KOPT-K1 (cell line): ENCODE results near the gene BLOC1S3.
"Not testable (repeated sequence)": the region's sequence is repeated elsewhere in the genome, so short reads cannot be mapped to it uniquely, and the experiment has no call there.

Experiments used
- H3K27ac ChIP-seq: fragments of 200-600 bp; sonication (generic); 2 replicates; pipeline ENCODE4 v1.5.1; 2016; ENCODE audit warnings: antibody characterized with exemption, mild to moderate bottlenecking, low read depth, low read length; ENCODE audit not compliant: poor library complexity, severe bottlenecking
- H3K36me3 ChIP-seq: fragments of 200-600 bp; sonication (generic); 2 replicates; pipeline ENCODE4 v1.5.1; 2017; ENCODE audit warnings: antibody characterized with exemption, mild to moderate bottlenecking, low read length, moderate library complexity; ENCODE audit not compliant: insufficient read depth
- H3K9me3 ChIP-seq: fragments of 200-600 bp; sonication (generic); 2 replicates; pipeline ENCODE4 v1.5.1; 2017; ENCODE audit warnings: antibody characterized with exemption, low read length, mild to moderate bottlenecking; ENCODE audit not compliant: insufficient read depth, poor library complexity, severe bottlenecking

The BLOC1S3 gene

DNA sequence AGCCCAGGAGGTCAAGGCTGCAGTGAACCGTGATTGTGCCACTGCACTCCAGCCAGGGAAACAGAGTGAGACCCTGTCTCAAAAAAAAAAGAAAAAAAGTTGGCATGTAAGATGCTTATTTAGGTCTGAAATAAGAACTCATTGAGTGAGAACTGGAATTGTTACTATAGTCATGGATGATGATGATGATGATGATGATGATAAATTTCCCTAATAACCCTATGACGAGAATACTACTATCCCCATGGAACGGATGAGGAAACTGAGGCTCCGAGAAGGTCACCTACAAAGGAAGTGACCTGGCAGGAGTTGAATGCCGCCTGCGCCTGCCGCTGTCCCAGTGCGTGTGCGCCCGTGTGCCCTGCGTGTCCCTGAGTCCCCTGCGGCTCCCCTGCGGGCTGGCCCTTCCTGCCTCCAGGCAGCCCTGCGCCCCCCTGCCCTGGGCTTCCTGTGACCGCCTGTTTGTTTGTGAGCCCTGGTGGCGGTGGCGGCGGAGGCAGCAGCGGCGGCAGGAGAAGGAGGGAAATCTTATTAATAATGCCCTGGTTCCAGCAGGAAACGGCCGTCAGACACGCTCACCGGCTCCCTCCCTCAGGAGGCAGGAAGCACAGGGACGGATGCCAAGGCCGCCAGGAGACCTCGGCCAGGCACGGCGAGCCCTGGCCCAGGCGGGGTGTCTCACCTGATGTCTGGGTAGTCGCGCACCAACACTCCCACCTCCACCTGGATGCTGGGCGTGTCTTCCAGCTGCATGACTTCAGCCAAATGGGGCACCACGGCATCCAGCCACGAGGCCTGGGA, 37.0 kb downstream of the BLOC1S3 start:
- no peaks in the 10 kb centered on the region for H3K36me3 ChIP-seq
- no peak overlapping the region for H3K27ac ChIP-seq
- H3K9me3 ChIP-seq: no peaks in the 10 kb centered on the region

DNA sequence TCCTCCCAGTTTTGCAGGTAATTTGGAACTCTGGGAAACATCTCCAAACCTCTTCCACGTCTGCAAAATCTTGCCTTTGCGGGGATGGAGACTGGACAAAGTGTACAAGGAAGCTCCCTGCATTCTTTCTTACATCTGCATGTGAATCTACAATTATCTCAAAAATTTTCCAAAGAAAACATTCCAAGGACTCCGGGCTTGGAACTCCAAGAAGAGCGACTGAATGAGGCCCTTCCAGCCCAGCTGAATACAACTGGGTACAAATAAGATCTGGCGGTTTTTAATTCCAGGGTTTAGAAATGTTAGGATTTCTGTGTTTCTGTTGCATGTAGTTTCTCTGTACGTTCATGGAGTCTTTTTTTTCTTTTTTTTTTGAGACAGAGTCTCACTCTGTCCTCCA, 38.1 kb downstream of the BLOC1S3 start:
- Histone ChIP-seq H3K27ac (no peak overlapping the region), H3K36me3 (no peaks in the 10 kb centered on the region), H3K9me3 (no peaks in the 10 kb centered on the region)

DNA sequence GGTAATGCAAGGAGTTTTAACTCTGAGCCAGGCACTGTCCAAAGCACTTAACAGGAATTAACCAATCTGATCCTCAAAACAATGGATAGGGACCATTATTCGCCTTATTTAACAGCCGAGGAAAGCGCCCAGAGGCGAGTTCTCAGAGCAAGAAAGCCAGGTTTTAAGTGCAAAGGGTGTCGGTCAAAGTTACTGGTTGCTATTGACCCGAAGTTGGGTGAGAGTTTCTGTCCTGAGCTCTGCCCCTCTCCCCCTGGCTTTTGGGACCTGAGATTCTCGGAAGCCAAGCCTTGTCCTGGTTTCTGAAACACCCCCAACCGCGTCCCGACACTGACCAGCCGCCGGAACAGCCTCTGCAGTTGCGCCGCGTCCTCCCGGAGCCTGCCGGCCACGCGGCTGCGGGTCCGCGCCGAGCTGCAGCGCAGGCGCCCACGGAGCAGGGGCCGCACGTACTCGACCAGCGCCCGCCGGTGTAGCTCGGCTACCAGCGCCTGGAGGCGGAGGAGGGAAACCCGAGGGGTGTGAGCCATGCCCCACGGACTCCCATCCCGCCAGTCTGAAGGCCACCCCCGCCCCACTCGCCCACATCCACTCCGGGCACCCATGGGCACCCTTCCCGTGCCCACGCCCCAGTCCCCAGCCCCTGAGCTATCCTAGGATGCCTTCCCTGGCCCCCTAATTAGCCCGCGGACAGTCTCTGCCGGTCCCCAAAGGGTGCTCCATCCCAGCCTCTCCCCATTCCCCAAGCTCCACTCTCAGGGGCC, 38.8 kb downstream of the BLOC1S3 start:
- Histone ChIP-seq H3K36me3 (no peaks in the 10 kb centered on the region), H3K27ac (no peak overlapping the region), H3K9me3 (no peaks in the 10 kb centered on the region)

DNA sequence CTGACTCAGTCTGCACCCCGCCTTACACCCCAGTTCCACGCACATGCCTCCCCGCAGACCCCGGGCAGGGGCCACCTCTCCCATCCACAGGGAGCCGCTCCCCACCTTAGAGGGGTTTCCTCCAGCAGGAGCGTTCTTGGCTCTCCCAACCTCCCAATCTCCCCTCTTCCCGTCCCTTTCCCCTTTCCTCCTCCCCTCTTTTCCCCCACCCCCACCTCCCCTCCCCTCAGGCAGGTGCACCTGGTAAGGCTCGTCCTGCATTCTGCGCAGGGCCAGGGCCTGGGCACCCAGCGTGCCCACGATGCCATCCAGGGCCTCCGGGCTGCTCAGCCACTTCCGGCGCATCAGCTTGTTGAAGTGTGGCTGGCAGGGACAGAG, 39.4 kb downstream of the BLOC1S3 start:
- H3K36me3 ChIP-seq: no peaks in the 10 kb centered on the region
- H3K27ac ChIP-seq: no peak overlapping the region
- H3K9me3 ChIP-seq: no peaks in the 10 kb centered on the region

DNA sequence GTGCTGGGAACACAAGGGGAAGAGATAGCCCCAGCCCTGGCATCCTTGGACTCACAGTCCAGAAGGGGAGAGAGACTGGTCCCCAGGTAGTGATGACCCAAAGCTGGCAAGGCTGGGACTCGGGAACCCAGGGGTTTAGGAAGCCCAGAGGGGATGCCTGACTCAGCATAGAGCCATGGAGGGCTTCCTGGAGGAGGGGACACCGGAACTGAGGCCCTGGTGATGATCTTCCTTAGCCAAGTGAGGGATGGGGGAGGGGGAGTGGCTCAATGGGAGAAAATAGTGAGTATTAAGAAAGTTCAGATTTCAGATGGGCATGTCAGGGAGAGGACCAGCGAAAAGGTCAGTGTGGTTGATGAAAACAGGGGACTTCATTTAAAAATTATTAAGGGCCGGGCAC, 39.8 kb downstream of the BLOC1S3 start:
- H3K9me3 ChIP-seq: no peaks in the 10 kb centered on the region
- no peaks in the 10 kb centered on the region for H3K36me3 ChIP-seq
- no peak overlapping the region for H3K27ac ChIP-seq

DNA sequence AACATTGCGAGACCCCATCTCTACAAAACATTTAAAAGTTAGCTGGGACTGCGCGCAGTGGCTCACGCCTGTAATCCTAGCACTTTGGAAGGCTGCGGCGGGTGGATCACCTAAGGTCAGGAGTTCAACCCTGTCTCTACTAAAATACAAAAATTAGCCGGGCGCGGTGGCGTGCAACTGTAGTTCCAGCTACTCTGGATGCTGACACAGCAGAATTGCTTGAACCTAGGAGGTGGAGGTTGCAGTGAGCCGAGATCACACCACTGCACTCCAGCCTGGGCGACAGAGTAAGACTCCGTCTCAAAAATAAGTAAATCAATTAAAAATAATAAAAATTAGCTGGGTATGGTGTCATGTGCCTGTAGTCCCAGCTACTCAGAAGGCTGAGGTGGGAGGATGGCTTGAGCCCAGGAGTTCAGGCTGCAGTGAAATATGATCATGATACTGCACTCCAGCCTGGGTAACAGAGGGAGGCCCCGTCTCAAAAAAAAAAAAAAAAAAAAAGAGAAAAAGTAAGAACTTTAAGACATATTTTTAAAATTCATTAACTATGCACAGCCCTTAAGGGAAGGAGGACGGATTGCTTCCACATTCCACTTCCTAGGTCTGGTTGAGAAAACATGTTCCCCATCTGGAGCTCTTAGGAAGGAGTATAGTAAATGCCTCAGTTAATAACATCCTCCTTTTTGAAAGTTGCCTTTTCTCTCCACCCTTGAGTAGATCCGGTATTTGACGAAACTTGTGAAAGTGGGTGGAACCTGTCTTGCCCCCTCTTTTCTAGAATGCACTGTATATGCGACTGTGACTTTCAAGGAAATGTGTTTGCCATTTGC, 40.5 kb downstream of the BLOC1S3 start:
- Histone ChIP-seq H3K9me3 (no peaks in the 10 kb centered on the region), H3K27ac (no peak overlapping the region), H3K36me3 (no peaks in the 10 kb centered on the region)

DNA sequence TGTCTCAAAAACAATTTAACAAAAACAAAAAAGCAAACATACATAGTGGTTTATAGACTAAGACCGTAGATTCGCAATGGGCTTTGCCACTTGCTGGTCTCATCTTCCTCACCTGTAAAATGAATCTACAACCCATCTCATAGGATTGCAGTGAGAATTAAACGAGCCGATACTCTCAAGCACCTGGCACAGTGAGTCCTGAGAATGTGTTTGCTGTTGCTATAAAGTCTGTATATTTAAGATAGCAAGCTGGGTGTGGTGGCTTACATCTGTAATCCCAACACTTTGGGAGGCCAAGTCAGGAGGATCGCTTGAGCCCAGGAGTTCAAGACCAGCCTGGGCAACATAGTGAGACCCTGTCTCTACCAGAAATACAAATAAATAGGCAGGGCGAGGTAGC, 44.1 kb downstream of the BLOC1S3 start:
- no peaks in the 10 kb centered on the region for H3K36me3 ChIP-seq
- no peaks in the 10 kb centered on the region for H3K9me3 ChIP-seq
- no peak overlapping the region for H3K27ac ChIP-seq

DNA sequence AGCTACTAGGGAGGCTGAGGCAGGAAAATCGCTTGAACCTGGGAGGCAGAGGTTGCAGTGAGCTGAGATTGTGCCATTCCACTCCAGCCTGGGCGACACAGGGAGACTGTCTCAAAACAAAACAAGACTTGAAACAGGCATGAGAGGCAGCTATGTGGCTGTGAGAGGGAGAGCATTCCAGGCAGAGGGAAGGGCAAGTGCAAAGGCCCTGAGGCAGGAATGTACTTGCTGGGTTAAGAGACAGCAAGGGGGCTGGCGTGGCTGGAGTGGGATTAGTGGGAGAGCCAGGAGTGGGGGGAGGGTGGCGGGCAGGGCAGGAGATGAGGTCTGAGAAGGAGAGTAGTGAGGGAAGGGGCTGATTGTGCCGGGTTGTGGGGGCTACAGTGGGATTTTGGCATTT, 45.3 kb downstream of the BLOC1S3 start:
- Histone ChIP-seq H3K27ac (no peak overlapping the region), H3K9me3 (no peaks in the 10 kb centered on the region), H3K36me3 (no peaks in the 10 kb centered on the region)

DNA sequence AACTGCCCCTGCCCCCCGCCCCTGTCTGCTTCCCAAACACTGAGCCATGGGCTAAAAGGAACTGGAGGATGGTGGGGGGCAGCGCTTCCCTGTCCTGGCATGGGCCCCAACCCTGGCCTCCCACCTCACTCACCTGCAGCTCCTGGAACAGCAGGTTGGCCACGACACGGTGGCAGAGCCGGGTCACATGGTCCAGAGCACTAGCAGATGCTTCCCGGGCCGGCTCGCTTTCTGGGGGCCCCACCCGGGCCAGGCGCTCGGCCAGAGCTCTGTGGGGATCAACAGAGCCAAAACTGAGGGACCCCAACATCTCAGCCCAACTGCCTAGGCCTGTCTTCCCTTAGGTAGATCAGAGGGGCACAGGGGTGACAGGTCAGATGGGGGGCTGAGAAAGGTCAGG, 46.1 kb downstream of the BLOC1S3 start:
- no peaks in the 10 kb centered on the region for H3K36me3 ChIP-seq
- H3K27ac ChIP-seq: no peak overlapping the region

DNA sequence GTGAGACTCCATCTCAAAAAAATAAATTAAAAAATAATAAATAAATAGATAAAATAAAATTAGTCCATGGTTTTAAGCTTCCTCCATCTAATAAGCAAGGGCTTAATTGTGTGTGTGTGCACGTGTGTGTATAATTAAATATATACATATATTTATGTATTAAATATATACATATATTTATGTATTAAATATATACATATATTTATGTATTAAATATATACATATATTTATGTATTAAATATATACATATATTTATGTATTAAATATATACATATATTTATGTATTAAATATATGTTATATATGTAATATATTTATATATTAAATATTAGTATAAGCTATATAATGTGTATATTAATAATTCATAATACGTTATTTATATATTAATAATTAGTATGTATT, 50.5 kb downstream of the BLOC1S3 start:
- not testable (repeated sequence) for H3K27ac ChIP-seq, H3K36me3 ChIP-seq, H3K9me3 ChIP-seq

More for the DNA sequence above, 46.1 kb downstream of the BLOC1S3 start:
- H3K9me3 ChIP-seq: no peaks in the 10 kb centered on the region
